Heart left ventricle (tissue), 13 donors: ENCODE results near the gene OR1E2.

Experiments
- POLR2A ChIP-seq, 2 donors: fragments of 450-650 bp; IDR thresholded peaks; one replicate each; pipeline ENCODE4 v1.6.1; 2017; ENCODE audit warnings: antibody characterized with exemption in 2 of 2, mild to moderate bottlenecking in 2 of 2, moderate library complexity in 2 of 2
- TF ChIP-seq, protein P1 (sequence below), 12 donors: fragments of 200-600 bp; sonication (generic) in 4 of 12; IDR thresholded peaks; one replicate each; pipeline versions ENCODE4 v1.5.0 to v1.8.0; 2018 to 2022; ENCODE audit warnings: antibody characterized with exemption in 12 of 12, mild to moderate bottlenecking in 5 of 12
- donor health status: ischemic (EF 13 %, LVEDD 7.1; RV severe dilation, severe dysfunction).
- donor health status: DM: no; HTN: yes; CAD: no.
- donor health status: DM: no; HTN: no; CAD: no.
- donor health status: ischemic (EF 25% LVEDD 6.9; RV normal size, moderate dysfunction).
- donor health status: ischemic (EF 25% LVEDD 5.7; RV mildly dilated, moderate dysfunction).
- donor health status: ischemic (EF 35%, LVEDD 5.7; RV mildly dilated, moderate dysfunction).
- donor health status: nonischemic (EF 11% LVEDD 7.7; RV severe dilation, severe dysfunction).
- donor health status: DM: yes; HTN: yes; CAD: no.
- donor health status: PGD.
- donor health status: ischemic (EF 29% LVEDD 5.4; RV normal size, mild dysfunction).
- donor health status: nonischemic (EF 23%, LVEDD 6.1; RV moderate dilation, normal function).

DNA sequence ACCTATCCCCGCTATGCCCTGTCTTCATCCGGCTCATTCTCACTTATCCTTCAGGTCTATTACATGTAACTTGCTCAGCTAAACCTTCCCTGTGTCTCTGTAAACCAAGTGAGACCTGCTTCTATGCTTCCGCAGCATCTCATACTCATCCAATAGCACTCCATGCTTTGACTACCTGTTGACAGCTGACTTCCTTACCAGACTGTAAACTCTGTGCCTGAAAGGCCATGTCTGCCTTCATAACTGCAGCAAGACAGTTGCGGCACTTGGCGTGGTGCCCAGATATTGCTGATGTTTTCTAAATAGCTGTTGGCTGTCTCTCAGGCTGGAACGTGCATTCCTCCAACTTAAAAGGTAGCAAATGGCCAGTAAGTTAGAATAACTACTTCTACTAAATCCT is 33.6 kb downstream of the OR1E2 start:
- TF ChIP-seq, protein P1, sequence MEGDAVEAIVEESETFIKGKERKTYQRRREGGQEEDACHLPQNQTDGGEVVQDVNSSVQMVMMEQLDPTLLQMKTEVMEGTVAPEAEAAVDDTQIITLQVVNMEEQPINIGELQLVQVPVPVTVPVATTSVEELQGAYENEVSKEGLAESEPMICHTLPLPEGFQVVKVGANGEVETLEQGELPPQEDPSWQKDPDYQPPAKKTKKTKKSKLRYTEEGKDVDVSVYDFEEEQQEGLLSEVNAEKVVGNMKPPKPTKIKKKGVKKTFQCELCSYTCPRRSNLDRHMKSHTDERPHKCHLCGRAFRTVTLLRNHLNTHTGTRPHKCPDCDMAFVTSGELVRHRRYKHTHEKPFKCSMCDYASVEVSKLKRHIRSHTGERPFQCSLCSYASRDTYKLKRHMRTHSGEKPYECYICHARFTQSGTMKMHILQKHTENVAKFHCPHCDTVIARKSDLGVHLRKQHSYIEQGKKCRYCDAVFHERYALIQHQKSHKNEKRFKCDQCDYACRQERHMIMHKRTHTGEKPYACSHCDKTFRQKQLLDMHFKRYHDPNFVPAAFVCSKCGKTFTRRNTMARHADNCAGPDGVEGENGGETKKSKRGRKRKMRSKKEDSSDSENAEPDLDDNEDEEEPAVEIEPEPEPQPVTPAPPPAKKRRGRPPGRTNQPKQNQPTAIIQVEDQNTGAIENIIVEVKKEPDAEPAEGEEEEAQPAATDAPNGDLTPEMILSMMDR (IDR thresholded peaks at IDR 0.05), result no peak
- no peak for TF ChIP-seq POLR2A (IDR thresholded peaks at IDR 0.05)
